Activated CD4-positive, CD25-positive, alpha-beta regulatory T cell (primary cell): ENCODE results near the gene KCNQ1.

Experiments used
- DNase-seq, 4 experiments: peaks; one replicate each; lab custom pipeline; 2025; lab: John Stamatoyannopoulos, UW

The KCNQ1 gene

DNA sequence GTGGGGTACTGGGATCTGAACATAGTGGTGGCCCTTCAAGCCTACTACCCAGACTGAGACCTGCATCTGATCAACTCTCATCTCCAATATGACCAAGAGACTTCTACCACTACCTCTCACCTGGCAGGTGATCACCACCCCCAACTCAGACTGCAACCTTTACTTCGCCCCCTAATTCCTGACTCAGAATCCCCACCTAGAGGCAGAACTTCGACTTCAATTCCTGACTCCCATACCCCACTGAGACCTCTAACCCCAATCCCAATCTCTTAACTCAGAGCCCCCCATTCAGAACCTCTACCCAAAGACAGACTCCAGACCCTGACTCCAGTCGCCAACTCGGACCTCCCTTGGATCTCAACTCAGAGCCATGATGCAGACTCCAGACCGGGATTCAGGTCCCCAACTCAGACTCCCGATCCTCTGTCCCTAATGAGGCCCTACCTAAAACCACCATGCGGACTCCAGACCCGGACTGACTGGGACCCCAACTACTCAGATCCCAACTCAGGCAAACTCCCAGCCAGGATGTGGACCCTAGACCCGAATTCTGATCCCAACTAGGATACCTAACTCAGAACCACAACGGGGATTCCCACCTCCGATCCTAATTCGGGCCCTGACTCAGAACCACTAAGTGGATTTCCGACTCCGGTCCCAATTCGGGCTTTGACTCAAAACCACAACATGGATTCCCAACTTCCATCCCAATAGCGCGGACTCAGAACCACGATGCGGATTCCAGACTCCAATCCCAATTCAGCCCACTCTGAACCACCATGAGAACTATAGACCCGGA is 253.8 kb downstream of the KCNQ1 start:
- no peak for DNase-seq

DNA sequence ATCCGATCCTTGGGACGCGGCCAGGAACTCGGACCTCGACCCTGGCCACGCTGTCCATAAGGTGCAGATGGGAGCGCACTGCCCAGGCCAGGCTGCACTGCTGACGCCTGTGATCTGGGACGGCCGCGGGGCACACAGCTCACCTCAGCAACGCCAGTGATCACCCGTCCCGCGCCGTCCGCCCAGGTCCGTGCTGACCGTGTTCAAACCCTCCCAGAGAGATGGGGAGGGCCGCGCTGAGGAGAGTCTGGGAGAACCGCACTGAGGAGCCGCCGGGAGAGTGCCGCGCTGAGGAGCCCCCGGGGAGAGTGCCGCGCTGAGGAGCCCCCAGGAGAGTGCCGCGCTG is 254.3 kb downstream of the KCNQ1 start:
- no peak for DNase-seq

DNA sequence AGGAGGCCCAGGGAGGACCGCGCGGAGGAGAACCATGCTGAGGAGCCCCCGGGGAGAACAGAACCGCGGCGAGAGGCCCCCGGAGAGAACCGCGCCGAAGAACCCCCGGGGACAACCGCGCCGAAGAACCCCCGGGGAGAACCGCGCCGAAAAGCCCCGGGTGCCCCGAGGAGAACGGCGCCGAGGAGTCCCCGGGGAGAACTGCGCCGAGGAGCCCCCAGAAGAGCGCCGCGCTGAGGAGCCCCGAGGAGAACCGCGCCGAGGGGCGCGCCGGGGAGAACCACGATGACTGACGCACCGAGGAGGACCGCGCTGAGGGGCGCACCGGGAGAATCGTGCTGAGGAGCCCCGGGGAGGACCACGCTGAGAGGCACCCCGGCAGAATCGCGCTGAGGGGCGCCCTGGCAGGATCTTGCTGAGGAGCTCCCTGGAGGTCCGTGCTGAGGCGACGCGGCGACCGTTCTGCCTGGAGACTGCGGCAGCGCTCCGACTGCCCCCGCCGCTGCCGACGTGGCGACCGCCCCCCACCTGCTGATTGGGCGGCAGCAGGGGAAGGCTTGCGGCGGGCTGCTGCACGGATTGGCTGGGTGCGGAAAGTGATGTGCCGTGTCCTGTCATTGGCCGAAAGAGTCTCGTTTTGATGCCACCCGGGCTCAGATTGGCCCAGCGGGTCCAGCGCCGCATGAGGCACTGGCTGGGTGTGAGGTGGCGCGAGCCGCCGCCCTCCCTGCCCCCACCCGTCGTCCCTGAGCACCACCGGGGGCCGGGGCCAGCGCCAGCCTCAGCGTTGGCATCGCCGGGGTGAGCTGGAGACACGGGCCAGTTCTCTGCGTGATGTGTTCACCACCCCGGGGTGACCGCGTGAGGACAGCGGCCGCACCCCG is 255.0 kb downstream of the KCNQ1 start, which contains the start of gene KCNQ1OT1:
Gene KCNQ1OT1, minus strand, starts transcription at position 464 of the 884 bp plus-strand sequence.
- DNase-seq = peak; percentile 61 to 74 (median 68)

DNA sequence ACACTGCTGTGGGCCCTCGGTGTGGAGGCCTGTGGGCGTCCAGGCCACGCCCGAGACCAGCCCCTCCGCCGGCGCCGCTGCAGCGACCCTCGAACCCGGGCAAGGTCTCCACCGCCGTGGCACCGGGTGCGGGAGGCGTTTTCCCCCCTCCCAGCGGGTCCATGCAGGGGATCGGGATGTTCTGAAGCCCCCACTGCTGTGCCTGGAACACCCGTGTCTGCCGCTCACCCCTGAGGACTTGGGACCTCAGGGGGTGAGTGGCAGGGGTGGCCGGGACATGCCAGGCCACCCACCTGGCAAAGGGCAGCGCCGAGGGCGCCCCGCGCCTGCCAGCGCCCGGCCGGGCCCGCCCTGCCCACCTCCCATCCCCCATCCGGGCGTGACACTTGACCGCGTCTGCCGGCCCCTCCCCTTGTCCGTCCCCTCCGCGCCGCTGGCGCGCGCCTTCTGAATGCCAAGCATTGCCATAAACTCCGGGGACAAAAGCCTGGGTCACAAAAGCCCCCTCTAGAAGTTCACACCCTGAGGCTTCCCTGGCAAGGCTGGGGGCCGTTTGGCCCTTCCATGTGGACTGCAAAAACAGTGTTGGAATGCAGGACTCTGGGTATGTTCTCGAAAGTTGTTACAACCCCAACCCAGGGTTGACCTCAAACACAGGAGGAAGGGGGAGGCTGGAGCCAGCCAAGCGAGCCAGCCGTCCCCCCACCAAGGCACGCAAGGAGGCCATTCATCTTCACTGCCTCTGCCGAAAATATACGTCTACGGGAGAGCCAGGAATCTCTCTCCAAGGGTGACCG is 255.8 kb downstream of the KCNQ1 start:
- no peak for DNase-seq

DNA sequence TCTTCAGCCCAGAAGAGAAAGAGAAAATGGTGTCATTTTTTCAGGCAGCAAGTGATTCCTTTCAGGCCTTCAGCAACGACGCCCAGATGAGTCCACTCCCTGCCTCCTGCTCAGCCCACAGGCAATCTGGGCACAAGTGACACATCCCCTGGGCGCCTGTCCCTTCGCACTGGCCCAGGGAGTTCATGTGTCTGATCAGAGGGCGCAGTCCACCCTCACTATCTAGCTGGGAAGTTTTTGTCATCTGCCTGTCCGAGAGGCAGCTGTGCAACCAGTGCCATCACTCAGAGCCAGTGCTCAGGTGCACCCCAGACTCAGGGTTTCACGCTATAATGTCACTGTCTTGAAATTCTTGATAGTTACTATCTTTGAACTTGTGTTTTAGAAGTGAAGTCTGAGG is 256.4 kb downstream of the KCNQ1 start:
- no peak for DNase-seq

DNA sequence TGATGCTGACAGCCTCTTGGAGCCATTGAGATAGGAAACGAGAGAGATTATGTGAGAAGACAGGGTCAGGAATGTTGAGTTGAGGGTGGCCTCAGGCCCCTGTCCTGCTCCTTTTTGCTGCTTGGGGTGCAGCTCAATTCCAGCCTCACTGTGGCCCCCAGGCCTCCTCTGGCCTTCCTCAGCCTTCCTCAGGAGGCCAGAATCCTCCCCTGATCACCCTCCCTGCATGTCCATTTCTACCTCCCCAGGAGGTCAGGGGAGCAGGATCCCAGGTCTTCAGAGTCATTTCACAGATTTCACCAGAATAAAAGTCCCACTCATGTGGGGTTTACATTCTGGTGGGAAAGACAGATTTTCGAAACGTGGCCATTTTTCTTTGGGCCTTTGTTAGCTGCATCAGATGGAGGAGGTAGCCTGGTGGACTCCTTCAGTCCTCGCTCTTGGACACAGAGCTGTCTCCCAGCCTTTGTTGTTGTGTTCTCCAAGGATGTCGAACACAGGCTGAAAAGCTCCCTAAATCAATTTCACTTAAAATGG is 257.2 kb downstream of the KCNQ1 start:
- DNase-seq = no peak

DNA sequence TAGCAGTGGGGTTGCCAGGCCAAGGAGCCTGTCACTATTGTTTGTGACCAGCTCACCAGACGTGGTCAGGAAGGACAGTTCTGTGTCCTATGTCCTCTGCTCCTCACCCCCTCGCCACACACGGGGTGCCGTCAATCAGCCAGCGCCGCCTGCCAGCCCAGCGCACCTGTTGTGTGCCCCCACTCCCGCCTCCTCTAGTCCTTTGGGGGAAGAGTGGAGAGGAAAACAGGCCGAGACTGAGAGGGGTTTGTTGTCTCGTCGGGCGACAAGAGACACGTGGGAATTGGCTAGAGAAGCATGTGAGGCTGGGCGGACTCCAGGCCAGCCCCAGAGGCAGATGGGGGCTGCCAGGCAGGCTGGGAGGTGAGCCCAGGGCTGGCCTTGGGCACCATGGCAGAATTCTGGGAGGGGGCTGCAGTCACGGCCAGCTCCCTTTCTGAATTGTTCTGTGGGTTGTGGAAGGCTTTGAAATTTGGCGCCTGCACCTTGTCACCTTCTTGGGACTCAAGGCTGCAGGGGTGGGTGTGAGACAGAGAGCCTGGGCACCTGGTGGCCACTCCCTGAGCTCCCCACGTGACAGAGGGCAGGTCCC is 258.1 kb downstream of the KCNQ1 start:
- no peak for DNase-seq

DNA sequence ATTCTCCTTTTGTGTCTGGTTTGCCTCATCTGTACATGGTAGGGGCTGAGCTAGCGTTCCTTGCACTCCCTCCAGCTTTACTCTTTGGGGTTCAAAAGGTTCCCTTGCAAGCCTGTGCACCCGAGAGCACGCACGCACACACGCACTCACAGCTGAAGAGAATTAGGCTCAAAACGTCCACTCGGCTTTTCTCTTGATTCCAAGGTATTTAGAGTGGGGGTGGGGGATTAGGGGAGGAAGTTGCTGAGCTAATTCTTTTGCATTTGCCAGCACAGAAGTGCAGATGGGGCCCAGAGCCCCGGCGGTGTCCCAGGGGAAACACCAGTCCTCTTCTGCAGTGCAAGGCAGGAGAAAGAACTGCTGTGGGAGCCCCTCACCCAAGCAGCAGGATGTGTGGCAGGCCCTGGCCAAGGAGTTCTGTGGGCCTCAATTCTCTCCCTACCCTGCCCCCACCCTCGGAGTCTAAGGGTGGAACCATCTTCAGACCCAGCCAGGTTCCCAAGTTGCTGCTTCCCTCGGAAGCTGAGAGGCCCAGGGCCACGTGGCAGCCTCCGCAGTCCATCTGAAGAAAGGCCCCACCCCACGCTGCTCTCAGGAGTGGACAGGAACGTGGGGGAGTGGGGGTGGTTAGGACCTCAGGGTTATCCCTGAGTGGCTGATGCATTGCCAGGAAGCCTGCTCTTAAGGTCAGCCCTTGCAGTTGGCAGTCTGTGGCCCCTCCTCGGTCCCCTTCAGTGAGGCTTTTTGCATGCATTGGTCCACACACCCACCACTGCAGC is 258.7 kb downstream of the KCNQ1 start:
- DNase-seq = no peak

DNA sequence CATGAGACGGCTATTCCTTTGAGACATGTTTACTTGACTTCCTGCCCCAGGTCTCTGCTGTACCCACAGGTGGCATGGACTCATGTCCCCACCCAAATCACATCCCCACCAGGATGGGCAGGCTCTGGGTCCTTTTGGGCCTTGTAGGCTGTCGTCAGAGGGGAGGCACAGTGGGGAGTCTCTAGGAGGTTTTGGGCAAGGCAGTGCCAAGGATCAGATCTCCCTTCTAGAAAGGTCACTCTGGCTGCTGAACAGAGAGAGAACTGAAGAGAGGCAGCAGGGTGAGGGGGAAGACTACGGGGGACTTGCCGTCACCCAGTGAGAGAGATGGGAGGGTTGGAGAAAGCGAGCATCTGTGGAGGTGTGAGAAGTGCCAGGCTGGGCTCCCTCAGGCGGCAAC is 259.5 kb downstream of the KCNQ1 start:
- DNase-seq = no peak

DNA sequence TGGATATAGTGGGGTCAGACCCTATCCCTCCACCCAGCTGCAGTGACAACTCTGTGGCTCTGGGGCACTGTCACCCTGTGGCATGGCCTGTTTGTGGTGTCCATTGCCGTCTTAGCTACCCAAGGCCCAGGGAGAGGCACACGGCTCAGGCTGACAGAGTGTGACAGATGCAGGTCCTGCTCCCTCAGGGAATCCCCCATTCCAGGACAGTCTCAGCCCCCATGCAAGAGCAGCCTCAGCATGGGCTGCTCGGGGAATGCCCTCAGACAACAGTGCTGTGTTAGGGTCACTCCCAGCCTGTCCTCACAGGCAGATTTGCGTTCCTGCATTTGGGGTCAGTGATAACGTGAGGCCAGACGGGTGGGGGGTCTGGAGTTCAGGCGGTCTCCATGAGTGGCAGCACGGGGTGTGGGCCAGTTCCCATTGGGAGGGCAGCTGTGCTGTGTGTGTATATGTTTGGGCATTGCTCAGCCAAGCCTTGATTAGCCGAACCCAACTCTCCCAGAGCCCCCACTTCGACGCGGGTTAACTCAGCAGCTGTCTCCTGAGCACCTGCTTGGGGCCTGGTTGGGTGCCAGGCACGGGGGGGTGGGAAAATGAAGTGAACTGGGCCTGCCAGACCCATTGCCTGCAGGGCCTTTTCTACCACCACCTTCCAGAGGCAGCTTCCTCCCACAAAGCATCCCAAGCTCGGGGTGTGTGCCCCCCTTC is 260.2 kb downstream of the KCNQ1 start:
- DNase-seq = no peak

DNA sequence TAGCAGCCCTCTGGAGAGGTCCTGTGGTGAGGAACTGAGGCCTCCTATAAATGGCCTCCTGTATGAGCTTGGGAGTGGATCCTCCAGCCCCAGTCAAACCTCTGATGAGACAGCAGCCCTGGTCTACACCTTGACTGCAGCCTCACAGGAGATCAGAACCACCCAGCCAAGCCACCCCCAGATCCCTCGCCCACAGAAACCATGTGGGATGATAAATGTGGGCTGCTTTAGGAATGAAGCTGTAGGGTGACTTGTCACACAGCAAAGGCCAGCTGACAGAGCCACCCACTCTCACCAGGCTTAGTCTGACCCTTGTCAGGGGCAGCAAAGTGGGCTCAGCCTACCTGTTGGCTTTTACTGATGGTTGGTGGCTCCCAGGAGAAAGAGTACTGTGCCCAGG is 261.5 kb downstream of the KCNQ1 start:
- no peak for DNase-seq

DNA sequence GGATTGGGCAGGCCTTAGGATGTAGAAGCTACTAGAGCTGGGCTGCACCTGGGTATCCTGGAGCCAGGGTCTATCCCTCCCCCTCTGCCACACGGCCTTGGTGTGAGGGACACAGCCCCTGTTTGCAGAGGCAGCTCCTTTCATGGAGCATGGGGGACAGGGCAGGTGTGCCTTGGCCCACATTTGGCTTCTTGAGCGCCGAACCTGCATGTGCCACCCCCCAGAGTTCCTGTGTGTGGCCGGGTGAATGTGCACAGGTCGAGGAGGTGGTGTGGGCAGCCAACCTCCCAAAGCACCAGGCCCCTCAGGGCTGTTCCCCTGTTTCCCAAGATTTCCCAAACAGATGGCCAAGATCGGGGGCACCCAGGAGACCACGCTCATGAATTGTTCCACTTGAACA is 262.9 kb downstream of the KCNQ1 start:
- DNase-seq = no peak

DNA sequence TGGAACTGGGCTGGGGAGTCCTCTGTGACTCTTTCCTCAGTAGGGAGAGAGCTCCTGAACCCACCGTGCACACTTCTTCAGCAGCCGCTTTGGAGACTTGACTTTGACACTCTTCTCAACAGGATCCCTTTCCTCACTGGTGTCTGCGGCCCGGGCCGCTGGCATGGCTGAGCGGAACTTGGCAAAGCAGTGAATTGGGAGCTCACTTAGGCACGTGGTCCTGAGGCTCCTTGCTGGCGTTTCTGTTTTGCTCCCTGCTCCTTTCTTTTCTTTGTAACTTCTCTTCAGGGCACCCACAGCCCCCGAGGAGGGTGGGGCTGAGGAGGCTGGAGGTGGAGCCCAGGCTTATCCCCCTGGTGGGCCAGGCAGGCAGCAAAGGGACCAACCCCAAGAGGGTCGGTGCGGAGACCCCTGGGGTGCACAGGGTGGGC is 263.4 kb downstream of the KCNQ1 start:
- DNase-seq = no peak

DNA sequence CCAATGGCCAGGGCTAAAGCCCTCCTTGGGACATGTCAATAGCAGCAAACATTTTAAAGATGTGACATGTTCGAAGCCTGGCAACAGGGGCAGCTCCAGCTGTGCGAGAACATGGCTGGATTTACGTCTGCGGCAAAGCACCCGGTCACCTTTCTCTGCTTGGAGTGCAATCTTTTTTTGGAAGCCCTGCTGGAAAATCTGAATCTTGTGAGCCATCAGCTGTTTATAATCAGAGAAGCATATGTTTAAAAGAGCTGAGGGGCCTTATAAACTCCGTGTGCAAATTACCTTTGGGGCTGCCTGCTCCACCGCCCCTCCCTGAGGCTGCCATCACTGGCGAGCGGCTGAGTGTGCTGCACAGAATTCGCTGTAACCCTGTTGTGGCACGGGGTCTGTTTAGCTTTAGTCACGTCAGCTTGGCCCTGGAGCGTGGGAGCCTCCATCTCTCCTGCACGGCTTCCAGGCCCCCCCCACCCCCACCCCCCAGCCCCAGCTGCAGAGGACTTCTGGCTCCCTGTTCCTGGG is 264.0 kb downstream of the KCNQ1 start:
- no peak for DNase-seq

DNA sequence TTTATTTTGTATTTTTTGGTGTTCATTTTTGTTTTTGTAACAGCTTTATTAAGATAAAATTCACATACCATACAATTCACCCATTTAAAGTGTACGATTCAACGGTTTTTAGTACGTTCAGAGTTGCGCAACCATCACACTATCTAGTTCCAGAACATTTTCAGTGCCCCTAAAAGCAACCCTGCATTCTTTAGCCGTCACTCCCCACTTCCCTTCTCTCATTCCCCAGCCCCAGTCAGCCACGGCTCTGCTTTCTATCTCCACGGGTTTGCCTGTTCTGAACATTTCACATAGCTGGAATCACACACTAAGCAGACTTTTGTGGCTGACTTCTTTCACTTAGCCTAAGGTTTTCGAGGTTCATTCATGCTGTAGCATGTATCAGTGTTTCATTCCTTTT is 264.6 kb downstream of the KCNQ1 start:
- no peak for DNase-seq

DNA sequence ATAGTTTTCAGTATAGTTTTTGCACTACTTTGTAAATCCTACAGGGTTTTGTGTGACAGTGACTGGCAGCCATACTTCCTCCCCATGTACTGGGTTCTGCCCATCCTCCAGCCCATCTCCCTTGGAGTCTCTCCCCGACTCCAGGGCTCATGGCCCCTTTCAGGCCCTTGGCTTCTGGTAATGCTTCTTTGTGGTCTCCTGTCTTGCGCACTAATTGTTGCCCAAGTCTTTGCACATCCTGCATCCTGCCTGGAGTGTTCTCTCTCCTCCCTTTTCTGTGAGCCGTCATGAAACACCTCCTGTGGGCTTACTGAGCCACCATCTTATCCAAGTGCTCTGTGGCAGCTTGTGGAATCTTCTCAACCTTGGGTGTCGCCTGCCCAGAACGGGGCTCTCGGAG is 266.4 kb downstream of the KCNQ1 start:
- DNase-seq = no peak

DNA sequence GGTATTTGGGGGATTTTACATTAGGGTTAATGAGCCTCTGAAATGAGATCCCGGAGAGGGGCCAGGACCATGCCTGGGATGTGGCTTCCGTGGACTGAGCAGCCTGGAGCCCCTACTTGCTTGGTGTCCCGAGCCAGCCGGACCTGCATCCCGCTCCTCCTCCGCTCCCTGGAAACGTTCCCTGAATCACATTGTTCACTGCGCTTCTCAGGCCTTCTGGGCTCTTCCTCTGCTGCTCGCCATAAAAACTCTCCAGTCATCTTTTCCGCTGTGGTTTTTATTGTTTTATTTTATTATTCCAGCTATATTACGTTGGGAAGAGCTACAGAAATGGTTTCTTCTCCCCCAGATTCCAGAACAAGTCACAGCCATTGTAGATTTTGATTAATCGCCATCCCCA is 268.3 kb downstream of the KCNQ1 start:
- DNase-seq = no peak

DNA sequence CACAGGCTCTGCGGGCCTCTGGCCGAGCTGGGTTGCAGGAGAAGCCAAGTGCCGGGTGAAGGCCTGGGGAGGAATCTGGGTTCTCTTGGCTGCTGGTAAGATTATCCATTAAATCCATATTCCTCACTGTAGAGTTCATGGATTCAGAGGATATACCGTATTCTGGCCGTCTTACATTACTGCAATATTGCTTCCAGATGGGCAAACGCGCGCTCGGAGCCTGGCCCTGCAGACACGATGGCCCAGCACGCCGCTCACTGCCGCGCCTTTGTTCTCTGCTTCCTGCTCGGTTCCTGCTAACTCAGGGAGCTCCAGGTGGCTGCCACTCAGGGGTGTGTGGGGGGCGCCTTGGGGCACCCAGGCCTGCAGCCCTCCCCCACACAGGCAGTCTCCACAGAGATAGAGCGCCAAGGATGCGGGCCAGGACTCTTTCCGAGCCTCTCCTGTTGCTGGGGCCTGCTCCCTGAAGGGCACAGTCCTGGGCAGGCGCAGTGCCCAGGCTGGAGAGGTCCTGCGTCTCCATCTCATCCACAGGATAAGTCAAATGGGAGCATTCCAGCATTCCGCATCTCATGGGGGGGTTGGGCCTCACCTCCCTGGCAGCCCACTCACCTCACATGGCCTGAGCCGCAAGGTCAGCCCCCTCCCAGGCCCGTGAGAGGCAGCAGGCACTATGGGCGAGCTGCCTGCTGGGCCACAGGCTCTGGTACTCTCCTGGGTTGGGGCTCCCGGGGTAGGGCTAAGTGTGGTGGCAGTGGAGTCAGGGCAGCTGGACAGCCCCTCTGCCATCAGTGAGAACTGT is 269.1 kb downstream of the KCNQ1 start:
- no peak for DNase-seq

DNA sequence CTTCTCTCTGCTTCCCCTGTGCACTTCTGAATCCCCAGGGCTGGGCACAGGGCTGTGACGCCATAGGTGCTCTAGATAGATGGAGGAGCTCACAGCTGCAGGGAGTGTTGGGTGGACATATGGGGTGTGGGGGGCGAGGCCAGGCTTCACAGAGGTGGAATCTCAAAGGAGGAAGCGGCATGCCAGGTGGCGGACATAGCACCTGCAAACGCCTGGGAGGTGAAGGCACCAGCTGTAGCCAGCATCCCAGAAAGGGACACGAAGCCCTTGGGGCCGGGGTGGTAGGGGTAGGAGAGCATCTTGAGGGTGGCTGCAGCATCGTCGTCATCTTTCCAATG is 269.6 kb downstream of the KCNQ1 start:
- no peak for DNase-seq
